ENCODE measurements around the gene RELT. TPM values are rescaled to one million over a fixed set of nuclear protein-coding genes. Genes with fewer than 3 reads are reported as not detected.

The RELT gene
- total and polyA plus RNA-seq, 9 of the 15 experiments (the other 6 are each of a cell fraction or from before 2014, with no cell fraction given): 1.1 to 20.2 (median 7.4) TPM

DNA sequence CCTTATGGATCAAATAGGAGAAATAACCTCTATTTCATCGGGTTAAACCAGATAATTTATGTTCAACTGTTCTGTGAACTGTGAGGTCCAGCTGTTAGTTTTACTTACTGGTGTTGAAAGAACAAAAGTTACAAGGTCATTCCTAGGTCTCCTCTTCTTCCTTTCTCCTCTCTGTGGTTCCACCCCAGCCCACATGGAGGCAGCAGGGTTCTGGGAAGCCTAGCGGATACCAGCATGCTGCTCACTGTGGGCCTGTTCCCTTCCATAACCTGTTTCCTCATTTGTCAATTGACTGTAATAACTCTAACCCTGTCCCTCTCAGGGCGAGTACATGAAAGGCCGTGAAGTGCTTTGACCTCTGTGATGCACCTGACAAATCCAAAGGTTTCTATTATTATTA, 27.8 kb downstream of the RELT start (continued):
- TF ChIP-seq, protein P1, sequence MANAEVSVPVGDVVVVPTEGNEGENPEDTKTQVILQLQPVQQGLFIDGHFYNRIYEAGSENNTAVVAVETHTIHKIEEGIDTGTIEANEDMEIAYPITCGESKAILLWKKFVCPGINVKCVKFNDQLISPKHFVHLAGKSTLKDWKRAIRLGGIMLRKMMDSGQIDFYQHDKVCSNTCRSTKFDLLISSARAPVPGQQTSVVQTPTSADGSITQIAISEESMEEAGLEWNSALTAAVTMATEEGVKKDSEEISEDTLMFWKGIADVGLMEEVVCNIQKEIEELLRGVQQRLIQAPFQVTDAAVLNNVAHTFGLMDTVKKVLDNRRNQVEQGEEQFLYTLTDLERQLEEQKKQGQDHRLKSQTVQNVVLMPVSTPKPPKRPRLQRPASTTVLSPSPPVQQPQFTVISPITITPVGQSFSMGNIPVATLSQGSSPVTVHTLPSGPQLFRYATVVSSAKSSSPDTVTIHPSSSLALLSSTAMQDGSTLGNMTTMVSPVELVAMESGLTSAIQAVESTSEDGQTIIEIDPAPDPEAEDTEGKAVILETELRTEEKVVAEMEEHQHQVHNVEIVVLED (CRISPR knock-in tag; IDR thresholded peaks at IDR 0.05): no peak
- TF ChIP-seq CEBPG (CRISPR knock-in tag; IDR thresholded peaks at IDR 0.05) (0 out of 2 replicates have a peak, but pooled peaks have one; percentile 12), CEBPG (tag; conservative IDR thresholded peaks at IDR 0.05 in 1 of 2, IDR thresholded peaks at IDR 0.05 in 1 of 2) (no peak), GABPB2 (CRISPR knock-in tag; conservative IDR thresholded peaks at IDR 0.05) (no peak), CREB1 (IDR thresholded peaks at IDR 0.05) (no peak), CREB1 (CRISPR knock-in tag; IDR thresholded peaks at IDR 0.05) (0 out of 2 replicates have a peak, but pooled peaks have one; percentile 15), ZNF507 (tag; conservative IDR thresholded peaks at IDR 0.05) (no peak), MEIS2 (IDR thresholded peaks at IDR 0.05; ENCODE audit: partially characterized antibody) (no peak), MED1 (CRISPR knock-in tag; IDR thresholded peaks at IDR 0.05; ENCODE audit: borderline replicate concordance) (no peak), KHSRP (IDR thresholded peaks at IDR 0.05) (no peak), SMAD2 (IDR thresholded peaks at IDR 0.05; ENCODE audit: low read depth, low read length) (no peak), NCOR1 (IDR thresholded peaks at IDR 0.05) (no peak), JUNB (CRISPR knock-in tag; conservative IDR thresholded peaks at IDR 0.05) (no peak), ZNF79 (CRISPR knock-in tag; IDR thresholded peaks at IDR 0.05; ENCODE audit: low read depth) (no peak), CBFA2T3 (IDR thresholded peaks at IDR 0.05) (no peak), MXI1 (IDR thresholded peaks at IDR 0.05; ENCODE audit: low read depth, low read length) (no peak), KLF6 (CRISPR knock-in tag; IDR thresholded peaks at IDR 0.05; ENCODE audit: borderline replicate concordance) (no peak), CBFB (CRISPR knock-in tag; IDR thresholded peaks at IDR 0.05) (no peak), ZNF644 (tag; IDR thresholded peaks at IDR 0.05; ENCODE audit: low read depth) (no peak), ZFP36 (IDR thresholded peaks at IDR 0.05; ENCODE audit: low read depth, low read length, partially characterized antibody) (no peak), ZNF239 (CRISPR knock-in tag; IDR thresholded peaks at IDR 0.05) (no peak)
- TF ChIP-seq, protein P2, sequence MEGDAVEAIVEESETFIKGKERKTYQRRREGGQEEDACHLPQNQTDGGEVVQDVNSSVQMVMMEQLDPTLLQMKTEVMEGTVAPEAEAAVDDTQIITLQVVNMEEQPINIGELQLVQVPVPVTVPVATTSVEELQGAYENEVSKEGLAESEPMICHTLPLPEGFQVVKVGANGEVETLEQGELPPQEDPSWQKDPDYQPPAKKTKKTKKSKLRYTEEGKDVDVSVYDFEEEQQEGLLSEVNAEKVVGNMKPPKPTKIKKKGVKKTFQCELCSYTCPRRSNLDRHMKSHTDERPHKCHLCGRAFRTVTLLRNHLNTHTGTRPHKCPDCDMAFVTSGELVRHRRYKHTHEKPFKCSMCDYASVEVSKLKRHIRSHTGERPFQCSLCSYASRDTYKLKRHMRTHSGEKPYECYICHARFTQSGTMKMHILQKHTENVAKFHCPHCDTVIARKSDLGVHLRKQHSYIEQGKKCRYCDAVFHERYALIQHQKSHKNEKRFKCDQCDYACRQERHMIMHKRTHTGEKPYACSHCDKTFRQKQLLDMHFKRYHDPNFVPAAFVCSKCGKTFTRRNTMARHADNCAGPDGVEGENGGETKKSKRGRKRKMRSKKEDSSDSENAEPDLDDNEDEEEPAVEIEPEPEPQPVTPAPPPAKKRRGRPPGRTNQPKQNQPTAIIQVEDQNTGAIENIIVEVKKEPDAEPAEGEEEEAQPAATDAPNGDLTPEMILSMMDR (IDR thresholded peaks at IDR 0.05 in 2 of 3, conservative IDR thresholded peaks at IDR 0.05 in 1 of 3; ENCODE audit: insufficient read depth in 2 of 3, low read depth in 1 of 3, low read length in 3 of 3): peak; percentile 80 to 83 (median 81)
- TF ChIP-seq, protein P3, sequence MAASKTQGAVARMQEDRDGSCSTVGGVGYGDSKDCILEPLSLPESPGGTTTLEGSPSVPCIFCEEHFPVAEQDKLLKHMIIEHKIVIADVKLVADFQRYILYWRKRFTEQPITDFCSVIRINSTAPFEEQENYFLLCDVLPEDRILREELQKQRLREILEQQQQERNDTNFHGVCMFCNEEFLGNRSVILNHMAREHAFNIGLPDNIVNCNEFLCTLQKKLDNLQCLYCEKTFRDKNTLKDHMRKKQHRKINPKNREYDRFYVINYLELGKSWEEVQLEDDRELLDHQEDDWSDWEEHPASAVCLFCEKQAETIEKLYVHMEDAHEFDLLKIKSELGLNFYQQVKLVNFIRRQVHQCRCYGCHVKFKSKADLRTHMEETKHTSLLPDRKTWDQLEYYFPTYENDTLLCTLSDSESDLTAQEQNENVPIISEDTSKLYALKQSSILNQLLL (CRISPR knock-in tag; IDR thresholded peaks at IDR 0.05; ENCODE audit: borderline replicate concordance): no peak
- TF ChIP-seq, protein P4, sequence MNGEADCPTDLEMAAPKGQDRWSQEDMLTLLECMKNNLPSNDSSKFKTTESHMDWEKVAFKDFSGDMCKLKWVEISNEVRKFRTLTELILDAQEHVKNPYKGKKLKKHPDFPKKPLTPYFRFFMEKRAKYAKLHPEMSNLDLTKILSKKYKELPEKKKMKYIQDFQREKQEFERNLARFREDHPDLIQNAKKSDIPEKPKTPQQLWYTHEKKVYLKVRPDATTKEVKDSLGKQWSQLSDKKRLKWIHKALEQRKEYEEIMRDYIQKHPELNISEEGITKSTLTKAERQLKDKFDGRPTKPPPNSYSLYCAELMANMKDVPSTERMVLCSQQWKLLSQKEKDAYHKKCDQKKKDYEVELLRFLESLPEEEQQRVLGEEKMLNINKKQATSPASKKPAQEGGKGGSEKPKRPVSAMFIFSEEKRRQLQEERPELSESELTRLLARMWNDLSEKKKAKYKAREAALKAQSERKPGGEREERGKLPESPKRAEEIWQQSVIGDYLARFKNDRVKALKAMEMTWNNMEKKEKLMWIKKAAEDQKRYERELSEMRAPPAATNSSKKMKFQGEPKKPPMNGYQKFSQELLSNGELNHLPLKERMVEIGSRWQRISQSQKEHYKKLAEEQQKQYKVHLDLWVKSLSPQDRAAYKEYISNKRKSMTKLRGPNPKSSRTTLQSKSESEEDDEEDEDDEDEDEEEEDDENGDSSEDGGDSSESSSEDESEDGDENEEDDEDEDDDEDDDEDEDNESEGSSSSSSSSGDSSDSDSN (IDR thresholded peaks at IDR 0.05; ENCODE audit: borderline replicate concordance in 1 of 2, low read depth in 2 of 2, low read length in 2 of 2): no peak

Data from K562 (cell line).